K562 (cell line): ENCODE results near the gene ADGRE2. TPM values are rescaled to one million over a fixed set of nuclear protein-coding genes. Genes with fewer than 3 reads are reported as not detected.

Source experiments
- ATF1 ChIP-seq, 2 experiments: fragments of 450-650 bp in 1 of 2; IDR thresholded peaks; 2 replicates each; pipeline ENCODE4 v1.6.1; 2016; ENCODE audit warnings: missing compliant biosample characterization in 1 of 2, missing genetic modification characterization in 1 of 2
- ELF1 ChIP-seq: fragments of 200-800 bp; sonication (Bioruptor generic); IDR thresholded peaks from 2 replicates; pipeline ENCODE4 v1.6.1; 2016; ENCODE audit warnings: missing genetic modification characterization, missing compliant biosample characterization
- EP400 ChIP-seq: fragments of 450-650 bp; IDR thresholded peaks from 2 replicates; pipeline ENCODE4 v1.6.1; 2017; ENCODE audit warnings: antibody characterized with exemption, mild to moderate bottlenecking, moderate library complexity
- ETV6 ChIP-seq, 3 experiments: fragments of 150-350 bp in 1 of 3; sonication (generic) in 1 of 3; formaldehyde crosslinking in 1 of 3; IDR thresholded peaks; 2 replicates each; pipeline versions ENCODE4 v1.6.1 to v1.8.0; 2014 to 2022; ENCODE audit warnings: borderline replicate concordance in 2 of 3, low read depth in 2 of 3, antibody characterized with exemption in 1 of 3, low read length in 1 of 3, mild to moderate bottlenecking in 1 of 3, missing genetic modification reagents in 1 of 3
- FOXK2 ChIP-seq, 2 experiments: fragments of 450-650 bp; IDR thresholded peaks in 1 of 2; conservative IDR thresholded peaks in 1 of 2; 2 replicates each; pipeline ENCODE4 v1.6.1; 2016; ENCODE audit warnings: low read depth in 2 of 2, mild to moderate bottlenecking in 1 of 2
- LCOR ChIP-seq: sonication (generic); formaldehyde crosslinking; IDR thresholded peaks from 2 replicates; pipeline ENCODE4 v1.8.0; 2022; ENCODE audit warnings: mild to moderate bottlenecking, missing genetic modification reagents
- NR4A1 ChIP-seq, 2 experiments: fragments of 250-450 bp in 1 of 2; fragments of 450-650 bp in 1 of 2; sonication (Bioruptor Pico) in 1 of 2; IDR thresholded peaks; 2 replicates each; pipeline versions ENCODE4 v1.4.0 to v1.6.1; 2016 to 2020; ENCODE audit warnings: mild to moderate bottlenecking in 2 of 2, missing compliant biosample characterization in 1 of 2, missing genetic modification characterization in 1 of 2, moderate library complexity in 1 of 2
- NRF1 ChIP-seq, 2 experiments: fragments of 450-650 bp; IDR thresholded peaks in 1 of 2; conservative IDR thresholded peaks in 1 of 2; 2 replicates each; pipeline ENCODE4 v1.6.1; 2014; ENCODE audit warnings: mild to moderate bottlenecking in 2 of 2
- POLR2AphosphoS5 ChIP-seq: IDR thresholded peaks from 2 replicates; pipeline ENCODE4 v1.6.1; 2011; ENCODE audit warnings: mild to moderate bottlenecking, low read depth, low read length, moderate library complexity; ENCODE audit not compliant: control insufficient read depth, insufficient read depth
- SP2 ChIP-seq: IDR thresholded peaks from 2 replicates; pipeline ENCODE4 v1.6.1; 2011; ENCODE audit warnings: mild to moderate bottlenecking, low read depth, low read length, moderate library complexity; ENCODE audit not compliant: poor library complexity, severe bottlenecking; ENCODE audit errors: extremely low read depth
- SUPT5H ChIP-seq: fragments of 450-650 bp; IDR thresholded peaks from 2 replicates; pipeline ENCODE4 v1.6.1; 2016
- TAF1 ChIP-seq: IDR thresholded peaks from 2 replicates; pipeline ENCODE4 v1.6.1; 2011; ENCODE audit warnings: mild to moderate bottlenecking, low read length, moderate library complexity; ENCODE audit not compliant: insufficient read depth, control insufficient read depth, severe bottlenecking; ENCODE audit errors: extremely low read depth
- TBP ChIP-seq: optimal IDR thresholded peaks from 2 replicates; pipeline ENCODE3; 2011; ENCODE audit warnings: low read depth, low read length, improper control_type of control experiment
- ZNF77 ChIP-seq: fragments of 250-450 bp; sonication (Bioruptor Pico); IDR thresholded peaks from 2 replicates; pipeline ENCODE4 v1.5.0; 2020
- polyA plus RNA-seq, 8 experiments: library from polyadenylated mRNA; depleted of rRNA in 4 of 8; stranded (reverse) in 5 of 8; unstranded in 3 of 8; fragments of >200 nt; fragmentation: Nextera tagmentation in 2 of 8; fragmentation: Illumina TruSeq in 1 of 8; extraction: Ambion mirVana in 2 of 8; extraction: Trizol in 1 of 8; gene quantifications; 2 replicates each; pipeline versions ENCODE4 v1.2.1 to v1.2.3, GENCODE V29; 2011 to 2014; ENCODE audit warnings: inconsistent platforms in 1 of 8, missing spikeins in 1 of 8
- total RNA-seq, 7 experiments: library from RNA; depleted of rRNA in 6 of 7; stranded (reverse); fragments of >200 nt in 6 of 7; fragmentation: Illumina TruSeq in 2 of 7; extraction: Trizol in 2 of 7; gene quantifications; 2 replicates each; pipeline versions ENCODE4 v1.2.1 to v1.2.3, GENCODE V29; 2011 to 2021; ENCODE audit warnings: low replicate concordance in 1 of 7
- TF ChIP-seq, protein P1 (sequence below): fragments of 450-650 bp; IDR thresholded peaks from 2 replicates; pipeline ENCODE4 v1.6.1; 2016; ENCODE audit warnings: low read depth
- TF ChIP-seq, protein P2 (sequence below): fragments of 200-800 bp; sonication (Bioruptor generic); IDR thresholded peaks from 2 replicates; pipeline ENCODE4 v1.6.1; 2017; ENCODE audit warnings: missing genetic modification characterization, missing compliant biosample characterization

The ADGRE2 gene
- total and polyA plus RNA-seq, 9 of the 15 experiments (the other 6 are each of a cell fraction or from before 2014, with no cell fraction given): 4.3 to 17.3 (median 9.8) TPM

DNA sequence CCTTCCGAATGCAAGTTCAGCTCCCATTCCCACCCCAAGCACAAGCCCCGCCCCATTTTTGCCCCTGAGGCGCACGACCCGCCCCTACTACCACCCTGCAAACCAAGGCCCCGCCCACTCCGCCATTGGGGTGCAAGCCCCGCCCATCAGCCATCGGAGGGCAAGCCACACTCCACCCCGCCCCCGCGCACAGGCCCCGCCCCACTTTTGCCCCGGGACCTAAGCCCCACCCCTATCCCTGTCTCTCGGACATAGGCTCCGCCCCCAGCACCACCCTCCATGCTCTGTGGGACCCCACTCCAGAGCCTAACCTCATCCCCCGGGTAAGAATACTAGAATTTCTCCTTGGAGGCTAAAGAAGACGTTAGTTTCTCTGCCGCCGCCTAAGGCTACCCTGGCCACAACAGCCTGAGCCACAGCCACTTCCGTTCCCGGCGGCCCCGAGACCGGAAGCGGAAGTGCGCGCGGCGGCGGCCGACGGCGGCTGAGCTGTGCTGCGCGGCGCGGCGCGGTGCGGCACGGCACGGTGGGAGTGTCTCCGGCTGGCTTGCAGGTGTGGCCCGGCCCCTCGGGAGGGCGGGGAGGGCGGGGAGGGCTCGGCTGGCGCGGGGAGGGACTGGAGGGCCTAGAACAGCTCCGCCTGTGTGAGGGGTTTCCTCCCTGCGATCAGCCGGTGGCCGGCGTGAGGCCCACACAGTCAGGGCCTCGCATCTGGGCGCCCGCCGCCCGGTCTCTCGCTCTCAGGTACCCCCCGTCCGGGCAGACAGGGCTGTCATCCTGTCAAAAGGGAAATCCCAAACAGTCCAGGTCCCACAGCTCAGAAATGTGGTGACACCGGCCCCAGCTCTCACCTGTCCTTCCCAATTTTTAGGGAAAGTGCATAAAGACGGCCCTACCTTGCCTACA, 88.5 kb downstream of the ADGRE2 start, which contains the start of gene ZNF333 (continued):
- TF ChIP-seq, protein P1, sequence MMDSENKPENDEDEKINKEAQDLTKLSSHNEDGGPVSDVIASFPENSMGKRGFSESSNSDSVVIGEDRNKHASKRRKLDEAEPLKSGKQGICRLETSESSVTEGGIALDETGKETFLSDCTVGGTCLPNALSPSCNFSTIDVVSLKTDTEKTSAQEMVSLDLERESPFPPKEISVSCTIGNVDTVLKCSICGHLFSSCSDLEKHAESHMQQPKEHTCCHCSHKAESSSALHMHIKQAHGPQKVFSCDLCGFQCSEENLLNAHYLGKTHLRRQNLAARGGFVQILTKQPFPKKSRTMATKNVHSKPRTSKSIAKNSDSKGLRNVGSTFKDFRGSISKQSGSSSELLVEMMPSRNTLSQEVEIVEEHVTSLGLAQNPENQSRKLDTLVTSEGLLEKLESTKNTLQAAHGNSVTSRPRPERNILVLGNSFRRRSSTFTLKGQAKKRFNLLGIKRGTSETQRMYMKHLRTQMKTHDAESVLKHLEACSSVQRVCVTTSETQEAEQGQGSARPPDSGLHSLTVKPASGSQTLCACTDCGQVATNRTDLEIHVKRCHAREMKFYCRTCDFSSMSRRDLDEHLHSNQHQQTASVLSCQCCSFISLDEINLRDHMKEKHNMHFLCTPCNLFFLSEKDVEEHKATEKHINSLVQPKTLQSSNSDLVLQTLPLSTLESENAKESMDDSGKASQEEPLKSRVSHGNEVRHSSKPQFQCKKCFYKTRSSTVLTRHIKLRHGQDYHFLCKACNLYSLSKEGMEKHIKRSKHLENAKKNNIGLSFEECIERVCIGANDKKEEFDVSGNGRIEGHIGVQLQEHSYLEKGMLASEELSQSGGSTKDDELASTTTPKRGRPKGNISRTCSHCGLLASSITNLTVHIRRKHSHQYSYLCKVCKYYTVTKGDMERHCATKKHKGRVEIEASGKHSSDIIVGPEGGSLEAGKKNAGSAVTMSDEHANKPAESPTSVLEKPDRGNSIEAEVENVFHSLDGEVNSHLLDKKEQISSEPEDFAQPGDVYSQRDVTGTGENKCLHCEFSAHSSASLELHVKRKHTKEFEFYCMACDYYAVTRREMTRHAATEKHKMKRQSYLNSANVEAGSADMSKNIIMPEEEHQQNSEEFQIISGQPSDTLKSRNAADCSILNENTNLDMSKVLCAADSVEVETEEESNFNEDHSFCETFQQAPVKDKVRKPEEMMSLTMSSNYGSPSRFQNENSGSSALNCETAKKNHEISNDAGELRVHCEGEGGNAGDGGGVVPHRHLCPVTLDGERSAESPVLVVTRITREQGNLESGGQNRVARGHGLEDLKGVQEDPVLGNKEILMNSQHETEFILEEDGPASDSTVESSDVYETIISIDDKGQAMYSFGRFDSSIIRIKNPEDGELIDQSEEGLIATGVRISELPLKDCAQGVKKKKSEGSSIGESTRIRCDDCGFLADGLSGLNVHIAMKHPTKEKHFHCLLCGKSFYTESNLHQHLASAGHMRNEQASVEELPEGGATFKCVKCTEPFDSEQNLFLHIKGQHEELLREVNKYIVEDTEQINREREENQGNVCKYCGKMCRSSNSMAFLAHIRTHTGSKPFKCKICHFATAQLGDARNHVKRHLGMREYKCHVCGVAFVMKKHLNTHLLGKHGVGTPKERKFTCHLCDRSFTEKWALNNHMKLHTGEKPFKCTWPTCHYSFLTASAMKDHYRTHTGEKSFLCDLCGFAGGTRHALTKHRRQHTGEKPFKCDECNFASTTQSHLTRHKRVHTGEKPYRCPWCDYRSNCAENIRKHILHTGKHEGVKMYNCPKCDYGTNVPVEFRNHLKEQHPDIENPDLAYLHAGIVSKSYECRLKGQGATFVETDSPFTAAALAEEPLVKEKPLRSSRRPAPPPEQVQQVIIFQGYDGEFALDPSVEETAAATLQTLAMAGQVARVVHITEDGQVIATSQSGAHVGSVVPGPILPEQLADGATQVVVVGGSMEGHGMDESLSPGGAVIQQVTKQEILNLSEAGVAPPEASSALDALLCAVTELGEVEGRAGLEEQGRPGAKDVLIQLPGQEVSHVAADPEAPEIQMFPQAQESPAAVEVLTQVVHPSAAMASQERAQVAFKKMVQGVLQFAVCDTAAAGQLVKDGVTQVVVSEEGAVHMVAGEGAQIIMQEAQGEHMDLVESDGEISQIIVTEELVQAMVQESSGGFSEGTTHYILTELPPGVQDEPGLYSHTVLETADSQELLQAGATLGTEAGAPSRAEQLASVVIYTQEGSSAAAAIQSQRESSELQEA: peak; percentile 62; the same call in 1 of the 2 replicates
- TF ChIP-seq ETV6 (IDR thresholded peaks at IDR 0.05; ENCODE audit: borderline replicate concordance in 1 of 2, low read depth in 2 of 2, low read length in 1 of 2) (peak in 1 of 2 experiments; percentile 32; a peak in 1 of 4 replicates), ETV6 (CRISPR knock-in tag; IDR thresholded peaks at IDR 0.05; ENCODE audit: borderline replicate concordance) (no peak), NR4A1 (CRISPR knock-in tag; IDR thresholded peaks at IDR 0.05) (no peak), NR4A1 (tag; IDR thresholded peaks at IDR 0.05) (no peak), SUPT5H (peak; percentile 92), ATF1 (CRISPR knock-in tag; IDR thresholded peaks at IDR 0.05) (no peak), ATF1 (tag; IDR thresholded peaks at IDR 0.05) (peak; percentile 57), EP400 (peak; percentile 53; the same call in 1 of the 2 replicates), NRF1 (conservative IDR thresholded peaks at IDR 0.05 in 1 of 2, IDR thresholded peaks at IDR 0.05 in 1 of 2) (peak; percentile 74 to 80), LCOR (0 out of 2 replicates have a peak, but pooled peaks have one; percentile 41), TBP (peak; percentile 72), TAF1 (peak; percentile 63), POLR2AphosphoS5 (peak; percentile 90), SP2 (no peak), ZNF77 (CRISPR knock-in tag) (no peak), ELF1 (tag) (peak; percentile 98), FOXK2 (conservative IDR thresholded peaks at IDR 0.05 in 1 of 2, IDR thresholded peaks at IDR 0.05 in 1 of 2; ENCODE audit: low read depth in 2 of 2) (peak in 1 of 2 experiments; percentile 54; a peak in 1 of 4 replicates)
- TF ChIP-seq, protein P2, sequence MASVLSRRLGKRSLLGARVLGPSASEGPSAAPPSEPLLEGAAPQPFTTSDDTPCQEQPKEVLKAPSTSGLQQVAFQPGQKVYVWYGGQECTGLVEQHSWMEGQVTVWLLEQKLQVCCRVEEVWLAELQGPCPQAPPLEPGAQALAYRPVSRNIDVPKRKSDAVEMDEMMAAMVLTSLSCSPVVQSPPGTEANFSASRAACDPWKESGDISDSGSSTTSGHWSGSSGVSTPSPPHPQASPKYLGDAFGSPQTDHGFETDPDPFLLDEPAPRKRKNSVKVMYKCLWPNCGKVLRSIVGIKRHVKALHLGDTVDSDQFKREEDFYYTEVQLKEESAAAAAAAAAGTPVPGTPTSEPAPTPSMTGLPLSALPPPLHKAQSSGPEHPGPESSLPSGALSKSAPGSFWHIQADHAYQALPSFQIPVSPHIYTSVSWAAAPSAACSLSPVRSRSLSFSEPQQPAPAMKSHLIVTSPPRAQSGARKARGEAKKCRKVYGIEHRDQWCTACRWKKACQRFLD (CRISPR knock-in tag): peak; percentile 70
